Suprapubic skin (tissue), 4 donors: ENCODE data around the gene FRMD4A.

Experiments used
- CTCF ChIP-seq, 2 donors: fragments of 200-600 bp in 1 of 2; fragments of 450-650 bp in 1 of 2; sonication (generic) in 1 of 2; IDR thresholded peaks; one replicate each; pipeline ENCODE4 v1.5.1; 2016 to 2019; ENCODE audit warnings: antibody characterized with exemption in 2 of 2, mild to moderate bottlenecking in 1 of 2, moderate library complexity in 1 of 2
- EP300 ChIP-seq: sonication (generic); formaldehyde crosslinking; IDR thresholded peaks from one replicate; pipeline ENCODE4 v1.6.1; 2017; ENCODE audit warnings: antibody characterized with exemption
- POLR2AphosphoS5 ChIP-seq, 3 donors: sonication (generic); formaldehyde crosslinking; IDR thresholded peaks; one replicate each; pipeline ENCODE4 v1.6.1; 2017; ENCODE audit warnings: antibody characterized with exemption in 3 of 3

- TF ChIP-seq CTCF (IDR thresholded peaks at IDR 0.05), result no peak
- TF ChIP-seq EP300, result no peak
- TF ChIP-seq POLR2AphosphoS5 (IDR thresholded peaks at IDR 0.05), result no peak
These were observed 458.3 kb downstream of the FRMD4A start for GRCh38 chr10:13872411-13872810.
